B cell (primary cell): ENCODE results near the gene PYGL. TPM values are rescaled to one million over a fixed set of nuclear protein-coding genes. Genes with fewer than 3 reads are reported as not detected.

Experiments used
- ATAC-seq: fragments of 200-7000 bp; cut with Tn5 transposase; one replicate; pipeline ENCODE4 v1.10.0; 2021; ENCODE audit warnings: low read depth, mild to moderate bottlenecking, moderate number of reproducible peaks, moderate library complexity
- CTCF ChIA-PET: fragments of 350-600 bp; sonication (Branson Sonifier 250); formaldehyde crosslinking; loops from one replicate; lab custom pipeline; 2021; ENCODE audit warnings: antibody characterized with exemption, inconsistent platforms; lab: Charles Lee
- POLR2A ChIA-PET: fragments of 350-600 bp; sonication (Branson Sonifier 250); formaldehyde crosslinking; loops from one replicate; lab custom pipeline; 2021; ENCODE audit warnings: antibody characterized with exemption; lab: Charles Lee
- DNase-seq: peaks from one replicate; pipeline ENCODE4 v3.0.0; 2013
- H2AFZ ChIP-seq: 2 replicates; pipeline ENCODE4 v1.6.1; 2012; ENCODE audit warnings: mild to moderate bottlenecking, low read depth, low read length; ENCODE audit not compliant: insufficient read depth, poor library complexity, severe bottlenecking
- H3K27ac ChIP-seq, 2 donors: 1 replicate in 1 of 2; 2 replicates in 1 of 2; pipeline ENCODE4 v1.5.1; 2012 to 2013; ENCODE audit warnings: low read length in 2 of 2, mild to moderate bottlenecking in 2 of 2, moderate library complexity in 1 of 2
- H3K27me3 ChIP-seq, 4 experiments: fragments of 200-600 bp in 1 of 4; sonication (generic) in 1 of 4; replicated peaks in 1 of 4; 1 replicate in 2 of 4; 2 replicates in 2 of 4; pipeline versions ENCODE4 v1.6.1 to v1.7.0; 2013 to 2016; ENCODE audit warnings: low read length in 3 of 4, mild to moderate bottlenecking in 2 of 4, mixed read lengths in 1 of 4, moderate library complexity in 1 of 4; ENCODE audit not compliant: insufficient read depth in 4 of 4, control insufficient read depth in 3 of 4; ENCODE audit errors: control extremely low read depth in 1 of 4
- H3K36me3 ChIP-seq, 2 experiments: replicated peaks in 1 of 2; 1 replicate in 1 of 2; 2 replicates in 1 of 2; pipeline versions ENCODE4 v1.6.1 to v1.7.1; 2013; ENCODE audit warnings: low read length in 1 of 2; ENCODE audit not compliant: insufficient read depth in 2 of 2, control insufficient read depth in 1 of 2; ENCODE audit errors: control extremely low read depth in 1 of 2, extremely low read depth in 1 of 2
- H3K4me1 ChIP-seq, 2 donors: fragments of 200-600 bp in 1 of 2; sonication (generic) in 1 of 2; 1 replicate in 1 of 2; 2 replicates in 1 of 2; pipeline versions ENCODE4 v1.5.1 to v1.6.1; 2013 to 2017; ENCODE audit warnings: low read length in 2 of 2; ENCODE audit not compliant: control insufficient read depth in 2 of 2, insufficient read depth in 2 of 2
- H3K4me2 ChIP-seq: replicated peaks from 2 replicates; pipeline ENCODE3; 2012; ENCODE audit warnings: mild to moderate bottlenecking, low read depth, low read length; ENCODE audit not compliant: poor library complexity, severe bottlenecking
- H3K4me3 ChIP-seq, 5 experiments: fragments of 200-600 bp in 1 of 5; sonication (generic) in 1 of 5; 1 replicate in 3 of 5; 2 replicates in 2 of 5; pipeline versions ENCODE4 v1.5.1 to v1.7.0; 2011 to 2016; ENCODE audit warnings: low read length in 4 of 5, mild to moderate bottlenecking in 4 of 5, low read depth in 2 of 5, control low read depth in 1 of 5, moderate library complexity in 1 of 5; ENCODE audit not compliant: insufficient read depth in 1 of 5; ENCODE audit errors: control extremely low read depth in 1 of 5, extremely low read depth in 1 of 5
- H3K79me2 ChIP-seq: fragments of 200-600 bp; sonication (generic); one replicate; pipeline ENCODE4 v1.6.0; 2016; ENCODE audit warnings: low read length; ENCODE audit not compliant: control insufficient read depth, insufficient read depth
- H3K9ac ChIP-seq: fragments of 200-600 bp; sonication (generic); 2 replicates; pipeline ENCODE4 v1.6.1; 2017; ENCODE audit warnings: mild to moderate bottlenecking, low read length, moderate library complexity
- H3K9me3 ChIP-seq, 3 donors: one replicate each; pipeline versions ENCODE4 v1.6.1 to v1.7.1; 2013; ENCODE audit warnings: low read length in 2 of 3; ENCODE audit not compliant: control insufficient read depth in 2 of 3, insufficient read depth in 1 of 3; ENCODE audit errors: control extremely low read depth in 1 of 3
- H4K20me1 ChIP-seq: 2 replicates; pipeline ENCODE4 v1.6.0; 2012; ENCODE audit warnings: mild to moderate bottlenecking, low read length; ENCODE audit not compliant: insufficient read depth, control insufficient read depth, poor library complexity, severe bottlenecking
- H3K27ac Mint-ChIP-seq: one replicate; pipeline ENCODE4 v1.8.0; 2021; ENCODE audit warnings: mixed read lengths
- H3K27me3 Mint-ChIP-seq: one replicate; pipeline ENCODE4 v1.8.0; 2021; ENCODE audit warnings: mixed read lengths
- H3K4me1 Mint-ChIP-seq: one replicate; pipeline ENCODE4 v1.8.0; 2021; ENCODE audit warnings: mixed read lengths
- H3K4me3 Mint-ChIP-seq: one replicate; pipeline ENCODE4 v1.8.0; 2021; ENCODE audit warnings: mixed read lengths
- H3K9me3 Mint-ChIP-seq: one replicate; pipeline ENCODE4 v1.8.0; 2022; ENCODE audit warnings: mixed read lengths; ENCODE audit not compliant: insufficient read depth
- CTCF ChIP-seq: fragments of 200-600 bp; IDR thresholded peaks from one replicate; pipeline ENCODE4 v1.8.0; 2022; ENCODE audit warnings: antibody characterized with exemption, mild to moderate bottlenecking
- EZH2 ChIP-seq: IDR thresholded peaks from 2 replicates; pipeline ENCODE4 v1.6.1; 2012; ENCODE audit warnings: borderline replicate concordance, low read depth, mild to moderate bottlenecking, moderate library complexity, low read length; ENCODE audit not compliant: insufficient read depth, poor library complexity, severe bottlenecking
- WGBS: methylation state at CpG from one replicate; pipeline ENCODE4 v1.1.5; 2013; ENCODE audit warnings: missing lambda C conversion rate; ENCODE audit not compliant: insufficient coverage; 5-methylcytosine and 5-hydroxymethylcytosine counted together
- intact Hi-C: fragments of 100-400 bp; cut with micrococcal nuclease; formaldehyde crosslinking; loops from one replicate; pipeline ENCODE4 v1.10.0; 2022
- polyA plus RNA-seq: library from polyadenylated mRNA; depleted of rRNA; stranded (reverse); fragments of >200 nt; gene quantifications from 2 replicates; pipeline ENCODE4 v1.2.3, GENCODE V29; 2012
- total RNA-seq, 2 donors: library from RNA; stranded (reverse); fragments of 120-200 nt in 1 of 2; gene quantifications; 1 replicate in 1 of 2; 2 replicates in 1 of 2; pipeline versions ENCODE4 v1.2.3 to v1.2.4, GENCODE V29; 2013 to 2022

Gene PYGL
- total and polyA plus RNA-seq, 2 donors (not counting 1 experiment from before 2014, with no cell fraction given) = 0.60 to 0.64 TPM

- no peaks in the 10 kb centered on the region for H4K20me1 ChIP-seq
- Mint-ChIP-seq H3K9me3 (no peaks in the 10 kb centered on the region), H3K4me3 (no peak overlapping the region), H3K27ac (no peak overlapping the region), H3K27me3 (peaks cover 11% of the 10 kb centered on the region), H3K4me1 (no peaks in the 10 kb centered on the region)
- no peaks in the 10 kb centered on the region for H3K79me2 ChIP-seq
- no peak overlapping the region for H3K9ac ChIP-seq
- no peak overlapping the region for H2AFZ ChIP-seq
- ATAC-seq (no peak), DNase-seq (no peak)
- ChIA-PET POLR2A (no interaction called here), CTCF (no interaction called here)
- intact Hi-C loops = no loop called here
- no peaks in the 10 kb centered on the region for H3K4me1 ChIP-seq
- TF ChIP-seq EZH2 (no peak), CTCF (no peak)
- WGBS = 97% methylated on average over 11 of the region's 13 CpGs
- H3K9me3 ChIP-seq = no peaks in the 10 kb centered on the region
- H3K36me3 ChIP-seq = no peaks in the 10 kb centered on the region
- no peak overlapping the region for H3K4me3 ChIP-seq
- no peaks in the 10 kb centered on the region for H3K27me3 ChIP-seq
- H3K27ac ChIP-seq = no peak overlapping the region
- H3K4me2 ChIP-seq = no peak overlapping the region
Measured at GRCh38 chr14:50985124-50985858, 41.0 kb upstream of the PYGL start.

- TF ChIP-seq CTCF (no peak), EZH2 (no peak)
- H3K27me3 Mint-ChIP-seq = peaks cover 11% of the 10 kb centered on the region
- ChIA-PET POLR2A (no interaction called here), CTCF (no interaction called here)
- no peak overlapping the region for H2AFZ ChIP-seq
- H3K4me2 ChIP-seq = no peak overlapping the region
- no peak for ATAC-seq
- no peak overlapping the region for H3K27ac Mint-ChIP-seq
- H3K9me3 ChIP-seq = no peaks in the 10 kb centered on the region
- no peak overlapping the region for H3K4me3 ChIP-seq
- H4K20me1 ChIP-seq = no peaks in the 10 kb centered on the region
- peaks cover 3% of the 10 kb centered on the region for H3K4me1 Mint-ChIP-seq
- no peaks in the 10 kb centered on the region for H3K79me2 ChIP-seq
- no peaks in the 10 kb centered on the region for H3K36me3 ChIP-seq
- H3K27ac ChIP-seq = no peak overlapping the region
- no peak for DNase-seq
- peaks cover 0 to under 1% of the 10 kb centered on the region in 2 donors for H3K4me1 ChIP-seq
- H3K9me3 Mint-ChIP-seq = no peaks in the 10 kb centered on the region
- H3K9ac ChIP-seq = no peak overlapping the region
- H3K27me3 ChIP-seq = peaks cover 0 to 3% (median 0%) of the 10 kb centered on the region in 4 experiments
- intact Hi-C loops = no loop called here
- no CpG with 5 or more reads among the region's 2 CpGs for WGBS
- H3K4me3 Mint-ChIP-seq = no peak overlapping the region
Measured at GRCh38 chr14:50984036-50984710, 39.9 kb upstream of the PYGL start.
